Keratinocyte (primary cell): Measurements from ENCODE around the gene EPS8L2.

ENCODE experiments used
- EZH2 ChIP-seq: IDR thresholded peaks from one replicate; pipeline ENCODE4 v1.6.1; 2012; ENCODE audit warnings: inconsistent platforms, mild to moderate bottlenecking, low read length, moderate library complexity
- TF ChIP-seq, protein P1 (sequence below), 3 experiments: IDR thresholded peaks in 1 of 3; conservative IDR thresholded peaks in 1 of 3; optimal IDR thresholded peaks in 1 of 3; 2 replicates in 2 of 3; 3 replicates in 1 of 3; pipeline versions ENCODE3 to v1.5.1; 2011; ENCODE audit warnings: low read length in 3 of 3, mild to moderate bottlenecking in 3 of 3, moderate library complexity in 2 of 3, control low read depth in 1 of 3, inconsistent platforms in 1 of 3; ENCODE audit not compliant: insufficient read depth in 2 of 3; ENCODE audit errors: extremely low read depth in 1 of 3

DNA sequence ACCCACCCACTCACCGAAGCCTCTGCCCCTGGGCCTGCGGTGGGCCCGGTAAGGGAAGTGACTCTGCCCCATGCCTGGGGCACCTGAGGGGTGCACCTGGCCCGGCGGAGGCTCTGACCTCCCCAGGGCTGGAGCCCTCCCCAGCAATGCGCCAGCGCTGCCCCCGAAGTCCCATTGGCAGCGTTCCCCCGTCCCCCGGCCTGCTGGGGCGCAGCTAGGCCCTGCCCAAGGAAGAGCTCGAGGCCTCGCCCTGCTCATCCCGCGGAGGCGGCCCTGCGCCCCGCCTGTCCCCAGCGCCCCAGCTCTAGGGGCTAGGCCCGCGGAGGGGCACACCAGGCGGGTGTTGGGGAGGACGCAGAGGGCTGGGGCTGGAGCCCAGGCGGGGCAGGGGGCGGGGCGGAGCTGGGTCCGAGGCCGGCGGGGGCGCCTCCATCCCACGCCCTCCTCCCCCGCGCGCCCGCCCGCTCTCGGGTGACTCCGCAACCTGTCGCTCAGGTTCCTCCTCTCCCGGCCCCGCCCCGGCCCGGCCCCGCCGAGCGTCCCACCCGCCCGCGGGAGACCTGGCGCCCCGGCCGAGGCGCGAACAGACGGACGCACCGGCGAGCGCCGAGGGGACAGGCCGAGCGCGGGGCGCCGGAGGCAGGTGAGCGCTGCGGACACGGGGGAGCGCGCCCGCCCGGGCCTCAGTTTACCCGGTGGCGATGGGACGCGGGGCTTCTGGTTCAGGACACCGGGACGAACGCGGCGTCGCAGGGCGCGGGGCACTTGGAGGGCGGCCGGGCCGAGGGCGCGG lies at the start of gene EPS8L2:
- TF ChIP-seq, protein P1, sequence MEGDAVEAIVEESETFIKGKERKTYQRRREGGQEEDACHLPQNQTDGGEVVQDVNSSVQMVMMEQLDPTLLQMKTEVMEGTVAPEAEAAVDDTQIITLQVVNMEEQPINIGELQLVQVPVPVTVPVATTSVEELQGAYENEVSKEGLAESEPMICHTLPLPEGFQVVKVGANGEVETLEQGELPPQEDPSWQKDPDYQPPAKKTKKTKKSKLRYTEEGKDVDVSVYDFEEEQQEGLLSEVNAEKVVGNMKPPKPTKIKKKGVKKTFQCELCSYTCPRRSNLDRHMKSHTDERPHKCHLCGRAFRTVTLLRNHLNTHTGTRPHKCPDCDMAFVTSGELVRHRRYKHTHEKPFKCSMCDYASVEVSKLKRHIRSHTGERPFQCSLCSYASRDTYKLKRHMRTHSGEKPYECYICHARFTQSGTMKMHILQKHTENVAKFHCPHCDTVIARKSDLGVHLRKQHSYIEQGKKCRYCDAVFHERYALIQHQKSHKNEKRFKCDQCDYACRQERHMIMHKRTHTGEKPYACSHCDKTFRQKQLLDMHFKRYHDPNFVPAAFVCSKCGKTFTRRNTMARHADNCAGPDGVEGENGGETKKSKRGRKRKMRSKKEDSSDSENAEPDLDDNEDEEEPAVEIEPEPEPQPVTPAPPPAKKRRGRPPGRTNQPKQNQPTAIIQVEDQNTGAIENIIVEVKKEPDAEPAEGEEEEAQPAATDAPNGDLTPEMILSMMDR (optimal IDR thresholded peaks at IDR 0.05 in 1 of 3, IDR thresholded peaks at IDR 0.05 in 1 of 3, conservative IDR thresholded peaks at IDR 0.05 in 1 of 3; ENCODE audit: extremely low read depth in 1 of 3, insufficient read depth in 2 of 3, low read length in 3 of 3), result no peak
- TF ChIP-seq EZH2, result no peak
